ENCODE measurements around the gene PGA4.
A peak's percentile ranks its signal among the peaks of the same experiment; 100 is the strongest.

PGA4 gene

GRCh38 chr11:61265357-61265756 is 43.2 kb downstream of the PGA4 start (continued):
- TF ChIP-seq REPIN1 (tag by site-specific recombination; IDR thresholded peaks at IDR 0.05; ENCODE audit: low read depth) = no peak
- TF ChIP-seq TCF7L2 (IDR thresholded peaks at IDR 0.05; ENCODE audit: borderline replicate concordance, low read depth, low read length) = no peak
- no peak for TF ChIP-seq ZNF423 (tag by site-specific recombination; IDR thresholded peaks at IDR 0.05)
- TF ChIP-seq ZNF747 (tag by site-specific recombination; IDR thresholded peaks at IDR 0.05) = no peak
- TF ChIP-seq BCL11B (tag by site-specific recombination; IDR thresholded peaks at IDR 0.05; ENCODE audit: low read depth) = no peak
- no peak for TF ChIP-seq ZNF692 (tag by site-specific recombination; IDR thresholded peaks at IDR 0.05)
- TF ChIP-seq PATZ1 (tag by site-specific recombination; IDR thresholded peaks at IDR 0.05) = no peak
- TF ChIP-seq OVOL3 (tag by site-specific recombination; IDR thresholded peaks at IDR 0.05) = no peak

GRCh38 chr11:61266602-61267001 is 44.5 kb downstream of the PGA4 start:
- Histone ChIP-seq H3K9me3 (ENCODE audit: control insufficient read depth, insufficient read depth, low read depth, low read length) (no peaks in the 10 kb centered on the region), H3K4me1 (ENCODE audit: control insufficient read depth, insufficient read depth, low read length) (no peaks in the 10 kb centered on the region), H3K4me3 (ENCODE audit: low read depth, low read length) (no peak overlapping the region), H3K36me3 (ENCODE audit: control insufficient read depth in 2 of 2, insufficient read depth in 1 of 2, low read length in 2 of 2) (peaks cover 0 to 8% of the 10 kb centered on the region in 2 experiments; a peak in 1 of 3 replicates), H3K27ac (ENCODE audit: extremely low read depth, low read depth, low read length) (no peak overlapping the region)
- ChIA-PET POLR2A (no interaction called here), CTCF (interaction anchor here (0.5 to 0.7 kb wide), 3 partner anchors 54 to 248 kb away, joined by 3 to 6 read pairs (median 4); partner anchors contain the start of gene TMEM138)
- TF ChIP-seq ZNF366 (tag by site-specific recombination; conservative IDR thresholded peaks at IDR 0.05) (no peak), ZNF426 (tag by site-specific recombination; IDR thresholded peaks at IDR 0.05) (no peak), KLF1 (tag by site-specific recombination; IDR thresholded peaks at IDR 0.05) (0 out of 2 replicates have a peak, but pooled peaks have one; percentile 20), ZNF514 (tag by site-specific recombination; IDR thresholded peaks at IDR 0.05) (no peak)

- TF ChIP-seq ZNF366 (tag by site-specific recombination; conservative IDR thresholded peaks at IDR 0.05) (no peak), ZNF121 (tag by site-specific recombination; IDR thresholded peaks at IDR 0.05) (no peak), ZNF398 (tag by site-specific recombination; IDR thresholded peaks at IDR 0.05) (no peak), ZNF600 (tag by site-specific recombination; IDR thresholded peaks at IDR 0.05) (no peak), ZNF223 (tag by site-specific recombination; IDR thresholded peaks at IDR 0.05) (no peak), ZIC2 (tag by site-specific recombination; IDR thresholded peaks at IDR 0.05) (peak; percentile 16; the same call in 1 of the 2 replicates)
- Histone ChIP-seq H3K4me1 (ENCODE audit: control insufficient read depth, insufficient read depth, low read length) (no peaks in the 10 kb centered on the region), H3K4me3 (ENCODE audit: low read depth, low read length) (no peak overlapping the region), H3K36me3 (ENCODE audit: control insufficient read depth in 2 of 2, insufficient read depth in 1 of 2, low read length in 2 of 2) (peaks cover 0 to 14% of the 10 kb centered on the region in 2 experiments; a peak in 1 of 3 replicates), H3K27ac (ENCODE audit: extremely low read depth, low read depth, low read length) (no peak overlapping the region), H3K9me3 (ENCODE audit: control insufficient read depth, insufficient read depth, low read depth, low read length) (no peaks in the 10 kb centered on the region)
- ChIA-PET POLR2A (no interaction called here), CTCF (interaction anchor here (3.6 kb wide), 1 partner anchor 13 kb away, joined by 13 read pairs; no protein-coding TSS in a partner anchor)
Observed at GRCh38 chr11:61267437-61267841, 45.3 kb downstream of the PGA4 start.
